Erythroblast (primary cell): Measurements from ENCODE around the gene TMEM81.

Source experiments
- DNase-seq, 2 experiments: peaks; one replicate each; lab custom pipeline; 2025; lab: John Stamatoyannopoulos, UW
- GATA1 ChIP-seq: IDR thresholded peaks from 2 replicates; pipeline ENCODE4 v1.6.1; 2011; ENCODE audit warnings: low read depth, mild to moderate bottlenecking, control low read depth, low read length, moderate library complexity
- POLR2A ChIP-seq: IDR thresholded peaks from 2 replicates; pipeline ENCODE4 v1.6.1; 2011; ENCODE audit warnings: mild to moderate bottlenecking, low read length

TMEM81 gene

GRCh38 chr1:205058853-205059252 lies 25.4 kb downstream of the TMEM81 start:
- no peak for DNase-seq
- TF ChIP-seq GATA1: no peak
- no peak for TF ChIP-seq POLR2A

DNA sequence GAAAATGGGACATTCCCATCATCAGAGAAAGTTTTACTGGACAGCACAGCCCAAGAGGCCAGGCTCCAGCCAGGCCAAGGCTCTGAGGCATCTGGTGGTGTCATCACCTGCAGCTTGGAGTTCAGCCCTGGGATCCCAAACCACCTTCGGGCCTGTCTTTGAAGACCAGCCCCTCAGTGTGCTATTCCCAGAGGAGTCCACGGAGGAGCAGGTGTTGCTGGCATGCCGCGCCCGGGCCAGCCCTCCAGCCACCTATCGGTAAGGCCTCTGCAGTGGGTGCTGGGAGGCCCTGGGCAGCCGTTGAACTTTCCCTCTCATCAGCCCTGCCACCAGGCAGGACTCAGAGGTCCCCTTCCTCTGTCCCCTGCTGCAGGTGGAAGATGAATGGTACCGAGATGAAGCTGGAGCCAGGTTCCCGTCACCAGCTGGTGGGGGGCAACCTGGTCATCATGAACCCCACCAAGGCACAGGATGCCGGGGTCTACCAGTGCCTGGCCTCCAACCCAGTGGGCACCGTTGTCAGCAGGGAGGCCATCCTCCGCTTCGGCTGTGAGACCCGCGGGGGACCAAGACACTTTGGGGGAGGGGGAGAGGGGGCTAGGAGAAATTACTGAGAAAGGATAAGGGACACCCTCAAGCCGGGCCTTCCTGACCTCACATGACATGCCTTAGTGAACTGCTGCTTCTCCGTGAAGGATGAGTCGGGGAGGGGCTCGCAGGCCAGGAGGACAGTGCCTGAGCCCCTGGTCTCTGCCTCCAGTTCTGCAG lies 26.3 kb downstream of the TMEM81 start:
- TF ChIP-seq POLR2A (no peak), GATA1 (no peak)
- DNase-seq: no peak

- no peak for TF ChIP-seq GATA1
- no peak for DNase-seq
Measured at GRCh38 chr1:205056956-205057568, 27.2 kb downstream of the TMEM81 start.

GRCh38 chr1:205056188-205056611 lies 28.1 kb downstream of the TMEM81 start:
- DNase-seq: no peak
- TF ChIP-seq POLR2A (no peak), GATA1 (no peak)

- TF ChIP-seq POLR2A (no peak), GATA1 (no peak)
- no peak for DNase-seq
Measured at GRCh38 chr1:205054013-205054412, 30.2 kb downstream of the TMEM81 start.

DNA sequence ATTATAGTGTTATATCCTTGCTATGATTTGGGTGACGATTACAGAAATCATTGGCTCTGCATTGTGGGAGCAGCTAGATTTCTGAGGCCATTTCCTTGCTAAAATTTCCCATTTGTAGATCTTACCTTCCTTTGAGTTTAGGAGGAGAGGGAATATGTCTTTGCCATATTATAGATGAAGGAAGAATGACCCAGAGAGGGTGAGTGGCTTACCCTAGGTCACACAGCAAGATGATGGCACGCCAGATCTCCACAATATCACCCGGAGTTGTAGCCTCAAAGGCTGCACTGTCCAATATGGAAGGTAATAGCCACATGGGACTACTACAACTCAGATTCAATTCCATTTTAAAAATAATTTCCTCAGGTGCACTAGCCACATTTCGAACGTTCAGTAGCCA lies 31.0 kb downstream of the TMEM81 start:
- DNase-seq: no peak
- no peak for TF ChIP-seq GATA1
- no peak for TF ChIP-seq POLR2A

GRCh38 chr1:205052690-205053089 lies 31.6 kb downstream of the TMEM81 start:
- no peak for TF ChIP-seq POLR2A
- no peak for TF ChIP-seq GATA1
- no peak for DNase-seq

GRCh38 chr1:205049479-205049878 lies 34.8 kb downstream of the TMEM81 start:
- TF ChIP-seq GATA1 (no peak), POLR2A (no peak)
- DNase-seq: no peak

DNA sequence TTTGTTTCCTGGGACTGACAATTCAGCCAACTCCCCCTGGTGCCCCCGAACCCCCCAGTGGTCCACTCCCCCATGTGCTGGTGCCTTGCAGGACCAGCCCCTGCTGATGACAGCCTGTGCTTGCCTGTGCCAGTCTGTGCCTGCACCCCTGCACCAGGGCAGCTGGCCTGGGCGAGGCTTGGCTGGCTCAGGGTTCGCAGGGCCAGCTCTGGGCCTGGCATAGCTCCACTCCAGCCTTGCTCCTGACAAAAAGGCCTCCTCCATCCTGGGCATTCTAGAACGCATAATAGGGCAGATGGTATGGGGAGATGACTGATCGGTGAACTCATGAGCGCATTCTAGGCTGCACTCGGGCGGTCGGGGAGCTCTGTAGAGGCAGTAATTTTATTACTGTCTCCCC lies 35.9 kb downstream of the TMEM81 start:
- TF ChIP-seq GATA1: no peak
- TF ChIP-seq POLR2A: no peak

DNA sequence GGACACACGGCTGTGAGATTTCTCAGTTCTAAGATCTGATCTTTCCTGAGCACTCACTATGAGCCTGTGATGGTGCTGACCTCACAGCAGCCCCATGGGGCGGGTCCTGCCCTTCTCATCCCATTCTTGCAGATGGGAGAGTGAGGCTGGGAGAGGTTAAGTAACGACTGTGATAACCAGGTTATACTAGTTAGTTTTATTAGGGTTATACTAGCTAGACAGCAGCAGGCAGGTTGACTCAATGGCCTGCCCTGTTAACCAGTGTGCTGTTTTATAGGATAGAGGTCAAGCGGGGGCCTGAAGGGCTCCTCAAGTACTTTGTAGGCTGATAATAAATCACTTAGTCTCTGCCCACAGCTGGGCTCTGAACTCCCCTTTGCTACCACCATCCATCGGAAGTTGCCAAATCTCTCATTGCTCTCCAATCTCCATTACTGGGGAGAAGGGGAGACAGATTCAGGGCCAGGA lies 36.5 kb downstream of the TMEM81 start:
- no peak for DNase-seq
- TF ChIP-seq GATA1 (no peak), POLR2A (no peak)

More for the DNA sequence above, 35.9 kb downstream of the TMEM81 start:
- DNase-seq: no peak

DNA sequence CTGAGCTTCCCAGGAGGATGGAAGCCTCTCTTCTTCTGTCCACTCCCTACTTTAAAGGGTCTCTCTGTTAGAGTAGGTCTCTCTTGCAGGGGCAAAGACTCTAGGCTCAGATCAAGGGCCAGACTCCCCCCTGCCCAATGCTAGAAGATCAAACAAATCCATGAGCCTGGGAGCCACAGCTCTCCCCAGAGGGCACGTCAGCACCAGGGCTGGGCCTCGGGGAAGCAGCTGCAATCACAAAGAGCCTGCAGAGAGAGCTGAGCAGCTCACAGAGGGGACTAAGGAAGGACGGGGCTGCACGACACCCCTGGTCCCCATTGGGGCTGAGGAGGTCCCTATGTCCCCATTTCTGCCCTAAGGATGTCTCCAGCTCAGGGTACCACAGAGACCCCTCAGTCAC lies 37.4 kb downstream of the TMEM81 start:
- no peak for DNase-seq
- no peak for TF ChIP-seq GATA1
- no peak for TF ChIP-seq POLR2A

- no peak for TF ChIP-seq POLR2A
- TF ChIP-seq GATA1: no peak
- no peak for DNase-seq
Measured at GRCh38 chr1:205045146-205045545, 39.1 kb downstream of the TMEM81 start.

DNA sequence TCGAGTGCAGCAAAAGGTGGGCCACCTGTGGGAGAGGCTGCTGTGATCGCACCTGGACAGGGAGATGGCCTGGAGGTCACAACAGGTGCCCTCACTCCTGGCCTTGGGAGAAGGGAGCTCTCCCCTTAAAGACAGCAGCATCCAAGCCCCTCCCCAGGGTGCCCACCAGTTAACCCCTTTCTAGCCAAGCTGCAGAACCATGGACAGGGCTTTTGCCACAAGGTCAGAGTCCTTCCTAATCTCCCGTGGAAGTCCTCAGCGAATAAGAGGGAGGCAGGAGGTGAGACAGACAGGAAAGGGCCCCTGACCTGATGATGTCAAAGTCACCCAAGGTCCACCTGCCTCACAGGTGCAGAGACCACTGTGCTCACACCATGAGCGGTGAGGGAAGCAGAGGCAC lies 39.5 kb downstream of the TMEM81 start:
- DNase-seq: no peak
- no peak for TF ChIP-seq GATA1
- no peak for TF ChIP-seq POLR2A

GRCh38 chr1:205043866-205044265 lies 40.4 kb downstream of the TMEM81 start:
- TF ChIP-seq POLR2A (no peak), GATA1 (no peak)
- DNase-seq: no peak
